SU-DHL-6 (cell line): Measurements from ENCODE around the gene FAM107A.

ENCODE experiments used
- H2AFZ ChIP-seq: fragments of 200-600 bp; sonication (generic); 2 replicates; pipeline ENCODE4 v1.6.1; 2014; ENCODE audit warnings: low read depth, mild to moderate bottlenecking, moderate library complexity, mixed read lengths, antibody characterized with exemption, low read length; ENCODE audit not compliant: severe bottlenecking
- H3F3A ChIP-seq: fragments of 200-600 bp; shearing (Covaris generic); 2 replicates; pipeline ENCODE4 v1.6.0; 2016; ENCODE audit warnings: antibody characterized with exemption, mild to moderate bottlenecking; ENCODE audit not compliant: insufficient read depth
- H3K27ac ChIP-seq: fragments of 200-600 bp; sonication (generic); 2 replicates; pipeline ENCODE4 v1.5.1; 2016; ENCODE audit warnings: low read depth, mild to moderate bottlenecking, low read length, moderate library complexity, mixed read lengths
- H3K27me3 ChIP-seq: fragments of 200-600 bp; sonication (generic), shearing (Covaris generic); 2 replicates; pipeline ENCODE4 v1.6.0; 2014; ENCODE audit warnings: mild to moderate bottlenecking, low read length
- H3K36me3 ChIP-seq: fragments of 200-600 bp; sonication (generic); 2 replicates; pipeline ENCODE4 v1.6.1; 2014; ENCODE audit warnings: mild to moderate bottlenecking, low read length, mixed read lengths
- H3K4me2 ChIP-seq: fragments of 300-600, 200-600 bp; shearing (Covaris generic), sonication (generic); 2 replicates; pipeline ENCODE4 v1.6.0; 2014; ENCODE audit warnings: low read length, low read depth, mild to moderate bottlenecking; ENCODE audit not compliant: poor library complexity, severe bottlenecking
- H3K4me3 ChIP-seq: fragments of 200-600 bp; sonication (generic); 2 replicates; pipeline ENCODE4 v1.5.1; 2014; ENCODE audit warnings: antibody characterized with exemption, low read length, mild to moderate bottlenecking, mixed read lengths; ENCODE audit not compliant: insufficient read depth, poor library complexity, severe bottlenecking
- H3K79me2 ChIP-seq: fragments of 200-600 bp; sonication (generic); 2 replicates; pipeline ENCODE4 v1.6.1; 2014; ENCODE audit warnings: mild to moderate bottlenecking, low read length, moderate library complexity; ENCODE audit not compliant: insufficient read depth
- H3K9ac ChIP-seq: fragments of 200-600 bp; sonication (generic); 2 replicates; pipeline ENCODE4 v1.7.0; 2014; ENCODE audit warnings: mild to moderate bottlenecking, low read length
- H3K9me2 ChIP-seq: fragments of 200-600 bp; sonication (generic); replicated peaks from 2 replicates; pipeline ENCODE4 v1.6.1; 2014; ENCODE audit warnings: low read length; ENCODE audit not compliant: insufficient read depth
- H3K9me3 ChIP-seq: fragments of 200-600 bp; sonication (generic); 2 replicates; pipeline ENCODE4 v1.6.1; 2014; ENCODE audit warnings: low read length, mixed read lengths; ENCODE audit not compliant: insufficient read depth
- H4K20me1 ChIP-seq: fragments of 200-600 bp; sonication (generic); 2 replicates; pipeline ENCODE4 v1.6.1; 2014; ENCODE audit warnings: low read depth, mild to moderate bottlenecking, antibody characterized with exemption, low read length, moderate library complexity, mixed read lengths
- EZH2phosphoT487 ChIP-seq: fragments of 200-600 bp; sonication (generic), shearing (Covaris generic); conservative IDR thresholded peaks from 2 replicates; pipeline ENCODE4 v1.6.1; 2018; ENCODE audit warnings: mild to moderate bottlenecking, antibody characterized with exemption, low read length, moderate library complexity, mixed read lengths
- TF ChIP-seq, protein P1 (sequence below): fragments of 200-600 bp; sonication (generic); IDR thresholded peaks from one replicate; pipeline ENCODE4 v1.5.1; 2017; ENCODE audit warnings: antibody characterized with exemption, mild to moderate bottlenecking, low read length, moderate library complexity; ENCODE audit not compliant: insufficient read depth, poor library complexity, severe bottlenecking

Gene FAM107A

DNA sequence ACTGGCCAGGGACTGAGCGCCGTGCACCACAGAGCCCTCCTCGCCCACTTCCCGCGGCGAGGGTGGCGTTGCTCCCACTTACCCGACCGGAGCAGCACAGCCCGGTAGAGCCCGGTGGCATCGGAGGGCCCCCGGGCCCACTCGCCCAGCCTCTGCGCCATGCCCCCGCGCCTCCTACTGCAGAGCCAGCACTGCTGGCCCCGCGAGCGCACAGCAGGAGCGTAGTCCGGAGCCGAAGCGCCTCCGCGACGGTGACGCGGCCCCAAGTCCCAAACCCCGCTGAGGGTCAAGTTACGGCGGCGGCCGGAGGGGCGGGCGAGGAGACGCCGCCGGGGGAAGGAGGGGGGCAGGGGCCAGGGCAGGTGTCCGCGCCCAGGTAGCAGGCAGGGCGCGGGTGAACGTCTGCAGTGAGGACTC lies 9.6 kb upstream of the FAM107A start:
- TF ChIP-seq, protein P1, sequence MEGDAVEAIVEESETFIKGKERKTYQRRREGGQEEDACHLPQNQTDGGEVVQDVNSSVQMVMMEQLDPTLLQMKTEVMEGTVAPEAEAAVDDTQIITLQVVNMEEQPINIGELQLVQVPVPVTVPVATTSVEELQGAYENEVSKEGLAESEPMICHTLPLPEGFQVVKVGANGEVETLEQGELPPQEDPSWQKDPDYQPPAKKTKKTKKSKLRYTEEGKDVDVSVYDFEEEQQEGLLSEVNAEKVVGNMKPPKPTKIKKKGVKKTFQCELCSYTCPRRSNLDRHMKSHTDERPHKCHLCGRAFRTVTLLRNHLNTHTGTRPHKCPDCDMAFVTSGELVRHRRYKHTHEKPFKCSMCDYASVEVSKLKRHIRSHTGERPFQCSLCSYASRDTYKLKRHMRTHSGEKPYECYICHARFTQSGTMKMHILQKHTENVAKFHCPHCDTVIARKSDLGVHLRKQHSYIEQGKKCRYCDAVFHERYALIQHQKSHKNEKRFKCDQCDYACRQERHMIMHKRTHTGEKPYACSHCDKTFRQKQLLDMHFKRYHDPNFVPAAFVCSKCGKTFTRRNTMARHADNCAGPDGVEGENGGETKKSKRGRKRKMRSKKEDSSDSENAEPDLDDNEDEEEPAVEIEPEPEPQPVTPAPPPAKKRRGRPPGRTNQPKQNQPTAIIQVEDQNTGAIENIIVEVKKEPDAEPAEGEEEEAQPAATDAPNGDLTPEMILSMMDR: no peak
- TF ChIP-seq EZH2phosphoT487: no peak
- Histone ChIP-seq H4K20me1 (no peaks in the 10 kb centered on the region), H3K27ac (no peak overlapping the region), H3K36me3 (no peaks in the 10 kb centered on the region), H3F3A (no peaks in the 10 kb centered on the region), H3K9me3 (no peaks in the 10 kb centered on the region), H3K79me2 (no peaks in the 10 kb centered on the region), H3K4me3 (no peak overlapping the region), H3K9ac (no peak overlapping the region), H3K27me3 (no peaks in the 10 kb centered on the region), H3K4me2 (no peak overlapping the region), H3K9me2 (no peaks in the 10 kb centered on the region), H2AFZ (no peak overlapping the region)

DNA sequence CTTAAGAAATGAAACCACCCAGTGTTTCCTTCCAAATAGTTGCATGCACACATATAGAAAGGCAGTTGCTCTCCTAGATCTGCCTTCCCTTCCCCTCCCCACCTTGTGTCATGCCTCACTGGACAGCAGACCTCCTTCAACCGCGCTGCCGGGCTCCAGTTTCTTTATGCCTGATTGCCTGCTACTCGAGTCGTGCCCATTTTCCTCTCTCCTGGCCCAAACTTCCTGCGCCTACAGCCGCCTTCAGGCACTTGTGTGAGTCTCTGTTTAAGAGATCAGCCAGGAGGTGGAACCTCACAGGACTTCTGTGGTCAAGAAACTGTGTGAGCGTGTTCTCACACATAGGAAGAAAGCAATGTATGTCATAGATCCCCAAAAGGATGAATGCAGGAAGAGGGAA lies 8.8 kb upstream of the FAM107A start:
- H3K79me2 ChIP-seq: no peaks in the 10 kb centered on the region
- no peaks in the 10 kb centered on the region for H3K27me3 ChIP-seq
- no peaks in the 10 kb centered on the region for H3F3A ChIP-seq
- peak overlapping the region; percentile 13 for H3K4me2 ChIP-seq
- no peaks in the 10 kb centered on the region for H3K36me3 ChIP-seq
- no peak overlapping the region for H3K4me3 ChIP-seq
- no peaks in the 10 kb centered on the region for H3K9me2 ChIP-seq
- H3K9me3 ChIP-seq: no peaks in the 10 kb centered on the region
- H3K9ac ChIP-seq: no peak overlapping the region
- H4K20me1 ChIP-seq: no peaks in the 10 kb centered on the region
- H2AFZ ChIP-seq: no peak overlapping the region
- no peak overlapping the region for H3K27ac ChIP-seq
- no peak for TF ChIP-seq EZH2phosphoT487
- TF ChIP-seq, protein P1: no peak

DNA sequence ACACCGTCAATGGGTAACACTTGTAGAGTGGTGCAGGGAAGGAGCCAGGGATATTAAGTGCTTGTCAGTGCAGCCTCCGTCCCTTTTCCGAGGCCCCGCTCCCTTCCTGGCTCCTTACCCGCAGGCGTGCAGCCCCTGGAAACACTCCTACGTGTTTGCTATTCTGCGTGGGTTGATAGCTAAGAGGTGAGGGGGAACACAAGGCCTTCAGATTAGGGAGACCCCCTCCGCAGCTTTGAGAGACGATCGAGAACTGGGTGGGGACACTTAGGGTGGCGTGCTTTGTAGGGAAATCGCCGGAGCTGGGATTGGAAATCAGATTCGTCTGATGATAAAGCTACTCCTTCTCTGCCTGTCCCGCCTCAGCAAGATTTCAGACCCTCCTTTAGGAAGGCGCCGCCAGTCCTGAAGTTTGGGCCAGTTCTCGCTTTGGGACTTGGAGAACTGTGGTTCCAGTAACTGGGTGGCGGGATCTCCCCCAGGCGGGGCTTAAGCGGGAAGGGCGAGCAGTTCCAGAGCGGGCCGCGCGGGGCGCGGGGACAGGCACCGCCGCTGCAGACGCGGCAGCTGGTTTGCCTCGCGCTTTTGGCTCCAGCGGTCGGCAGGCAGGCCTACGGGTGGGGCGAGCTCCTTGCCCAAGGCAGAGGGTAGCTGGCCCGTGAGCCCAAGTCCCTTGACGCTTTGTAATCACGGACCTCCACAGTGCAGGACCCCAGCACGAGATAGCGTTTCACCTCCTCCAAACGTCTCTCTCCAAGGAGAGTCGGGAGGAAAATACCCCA lies 8.0 kb upstream of the FAM107A start:
- Histone ChIP-seq H2AFZ (no peak overlapping the region), H3K36me3 (no peaks in the 10 kb centered on the region), H3K9me2 (no peaks in the 10 kb centered on the region), H3K4me2 (peak overlapping the region; percentile 13), H3K4me3 (no peak overlapping the region), H3K9ac (no peak overlapping the region), H3K27me3 (no peaks in the 10 kb centered on the region), H3K27ac (no peak overlapping the region), H4K20me1 (no peaks in the 10 kb centered on the region), H3K9me3 (no peaks in the 10 kb centered on the region), H3K79me2 (no peaks in the 10 kb centered on the region), H3F3A (no peaks in the 10 kb centered on the region)
- no peak for TF ChIP-seq EZH2phosphoT487
- TF ChIP-seq, protein P1: no peak
